Spleen (tissue), 11 donors: ENCODE results near the gene MUSTN1. TPM values are rescaled to one million over a fixed set of nuclear protein-coding genes. Genes with fewer than 3 reads are reported as not detected.

ENCODE experiments used
- DNase-seq: peaks from one replicate; pipeline ENCODE4 v3.0.0-alpha.2; 2020
- H3K27ac ChIP-seq, 8 donors: fragments of 200-600 bp; sonication (generic) in 7 of 8; 1 replicate in 4 of 8; 2 replicates in 4 of 8; pipeline versions ENCODE4 v1.5.0 to v1.8.0; 2016 to 2021; ENCODE audit warnings: inconsistent platforms in 4 of 8, mild to moderate bottlenecking in 4 of 8, moderate library complexity in 1 of 8
- H3K27me3 ChIP-seq, 7 donors: fragments of 200-600 bp; sonication (generic) in 6 of 7; replicated peaks in 1 of 7; 1 replicate in 4 of 7; 2 replicates in 3 of 7; pipeline versions ENCODE4 v1.5.0 to v1.8.0; 2016 to 2021; ENCODE audit warnings: inconsistent platforms in 3 of 7, mild to moderate bottlenecking in 1 of 7
- H3K36me3 ChIP-seq, 6 donors: fragments of 200-600 bp; sonication (generic) in 5 of 6; 1 replicate in 4 of 6; 2 replicates in 2 of 6; pipeline versions ENCODE4 v1.5.0 to v1.8.0; 2016 to 2021; ENCODE audit warnings: inconsistent platforms in 2 of 6
- H3K4me1 ChIP-seq, 6 donors: fragments of 200-600 bp; sonication (generic) in 5 of 6; 1 replicate in 3 of 6; 2 replicates in 3 of 6; pipeline versions ENCODE4 v1.5.0 to v1.8.0; 2016 to 2021; ENCODE audit warnings: inconsistent platforms in 3 of 6
- H3K4me3 ChIP-seq, 8 donors: fragments of 200-600 bp; sonication (generic) in 7 of 8; 1 replicate in 4 of 8; 2 replicates in 4 of 8; pipeline versions ENCODE4 v1.5.0 to v1.8.0; 2016 to 2021; ENCODE audit warnings: inconsistent platforms in 4 of 8, mild to moderate bottlenecking in 4 of 8, moderate library complexity in 2 of 8
- H3K9me3 ChIP-seq, 8 donors: fragments of 200-600 bp; sonication (generic) in 7 of 8; 1 replicate in 4 of 8; 2 replicates in 4 of 8; pipeline versions ENCODE4 v1.5.0 to v1.8.0; 2016 to 2021; ENCODE audit warnings: inconsistent platforms in 4 of 8
- POLR2A ChIP-seq, 3 donors: fragments of 450-650 bp; IDR thresholded peaks; one replicate each; pipeline ENCODE4 v1.5.1; 2017; ENCODE audit warnings: antibody characterized with exemption in 3 of 3, mild to moderate bottlenecking in 1 of 3
- POLR2AphosphoS5 ChIP-seq, 3 donors: sonication (generic); formaldehyde crosslinking; IDR thresholded peaks; one replicate each; pipeline ENCODE4 v1.5.1; 2017; ENCODE audit warnings: antibody characterized with exemption in 3 of 3
- WGBS, 5 donors: extraction: QIAGEN DNeasy Blood & Tissue Kit in 3 of 5; methylation state at CpG; one replicate each; pipeline versions ENCODE4 v1.1.5 to v1.1.7; 2013 to 2018; 5-methylcytosine and 5-hydroxymethylcytosine counted together
- intact Hi-C: fragments of 100-400 bp; cut with DNase I; formaldehyde crosslinking; loops from one replicate; pipeline ENCODE4 v1.15.0; 2023; ENCODE audit warnings: low total_unique reads
- polyA plus RNA-seq, 3 donors: library from polyadenylated mRNA; stranded (reverse); fragments of 200-250 nt; gene quantifications; one replicate each; pipeline ENCODE4 v1.2.1, GENCODE V29; 2013
- total RNA-seq, 7 donors: library from RNA; depleted of rRNA in 3 of 7; stranded (reverse); fragments of >200 nt in 3 of 7; fragmentation: NEBNext Ultra II Directional in 4 of 7; extraction: Animal tissue kit (Norgen Biotek cat#: 25700) in 4 of 7; gene quantifications; one replicate each; pipeline versions ENCODE4 v1.1.0 to v1.2.1, GENCODE V29; 2016 to 2021
- TF ChIP-seq, protein P1 (sequence below), 11 experiments: fragments of 200-600 bp in 7 of 11; fragments of 450-650 bp in 4 of 11; sonication (generic) in 4 of 11; IDR thresholded peaks in 8 of 11; conservative IDR thresholded peaks in 3 of 11; 1 replicate in 7 of 11; 2 replicates in 4 of 11; pipeline versions ENCODE4 v1.4.0 to v1.8.0; 2016 to 2021; ENCODE audit warnings: antibody characterized with exemption in 11 of 11, inconsistent platforms in 4 of 11, mild to moderate bottlenecking in 1 of 11
- donor health status: healthy with polysubstance abuse.
- donor health status: DM: no; HTN: no; CAD: no; lungs with moderate emphysema.
- donor health status: DM: no; HTN: no; CAD: no.
- donor health status: Bipolar disorder and iron deficiency.
- donor health status: healthy.
- donor health status: DM: no; HTN: no; CAD: no.
- donor health status: DM: yes; HTN: yes; CAD: no.

The MUSTN1 gene
- total and polyA plus RNA-seq, 10 donors, result 2.5 to 17.8 (median 5.4) TPM; not detected in 2

DNA sequence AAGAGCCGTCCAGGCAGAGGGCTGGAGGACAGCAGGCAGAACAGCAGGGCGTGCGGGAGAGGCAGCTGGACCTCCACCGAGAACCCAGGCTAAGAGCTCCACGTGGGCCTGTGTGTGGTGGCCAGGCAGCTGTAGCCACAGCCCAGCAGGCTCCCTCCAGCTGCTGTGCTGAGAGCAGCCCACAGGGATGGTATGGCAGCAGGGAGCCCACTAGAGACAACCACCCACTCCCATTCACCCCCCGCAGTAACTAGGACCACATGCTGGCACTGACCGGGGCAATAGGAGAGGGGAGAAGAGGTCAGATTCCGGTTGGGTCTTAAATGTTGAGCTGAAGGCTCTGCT lies 25.6 kb upstream of the MUSTN1 start:
- peak; percentile 60 for DNase-seq
- Histone ChIP-seq H3K27me3 (no peaks in the 10 kb centered on the region), H3K4me3 (no peak overlapping the region), H3K27ac (no peak overlapping the region), H3K36me3 (peaks cover 0 to 56% (median 0%) of the 10 kb centered on the region in 6 donors), H3K4me1 (no peaks in the 10 kb centered on the region), H3K9me3 (peaks cover 0 to 24% (median 16%) of the 10 kb centered on the region in 8 donors)
- intact Hi-C loops, result no loop called here
- 88 to 94% (median 93%) methylated on average over 7 to 8 of the region's 8 CpGs for WGBS, 5 donors
- TF ChIP-seq, protein P1, sequence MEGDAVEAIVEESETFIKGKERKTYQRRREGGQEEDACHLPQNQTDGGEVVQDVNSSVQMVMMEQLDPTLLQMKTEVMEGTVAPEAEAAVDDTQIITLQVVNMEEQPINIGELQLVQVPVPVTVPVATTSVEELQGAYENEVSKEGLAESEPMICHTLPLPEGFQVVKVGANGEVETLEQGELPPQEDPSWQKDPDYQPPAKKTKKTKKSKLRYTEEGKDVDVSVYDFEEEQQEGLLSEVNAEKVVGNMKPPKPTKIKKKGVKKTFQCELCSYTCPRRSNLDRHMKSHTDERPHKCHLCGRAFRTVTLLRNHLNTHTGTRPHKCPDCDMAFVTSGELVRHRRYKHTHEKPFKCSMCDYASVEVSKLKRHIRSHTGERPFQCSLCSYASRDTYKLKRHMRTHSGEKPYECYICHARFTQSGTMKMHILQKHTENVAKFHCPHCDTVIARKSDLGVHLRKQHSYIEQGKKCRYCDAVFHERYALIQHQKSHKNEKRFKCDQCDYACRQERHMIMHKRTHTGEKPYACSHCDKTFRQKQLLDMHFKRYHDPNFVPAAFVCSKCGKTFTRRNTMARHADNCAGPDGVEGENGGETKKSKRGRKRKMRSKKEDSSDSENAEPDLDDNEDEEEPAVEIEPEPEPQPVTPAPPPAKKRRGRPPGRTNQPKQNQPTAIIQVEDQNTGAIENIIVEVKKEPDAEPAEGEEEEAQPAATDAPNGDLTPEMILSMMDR (IDR thresholded peaks at IDR 0.05 in 8 of 11, conservative IDR thresholded peaks at IDR 0.05 in 3 of 11), result no peak
- TF ChIP-seq POLR2A (IDR thresholded peaks at IDR 0.05) (no peak), POLR2AphosphoS5 (IDR thresholded peaks at IDR 0.05) (no peak)

- Histone ChIP-seq H3K4me3 (no peak overlapping the region), H3K9me3 (peaks cover 0 to 18% (median 12%) of the 10 kb centered on the region in 8 donors), H3K36me3 (peaks cover 0 to 61% (median under 1%) of the 10 kb centered on the region in 6 donors), H3K27ac (no peak overlapping the region), H3K4me1 (no peaks in the 10 kb centered on the region), H3K27me3 (no peaks in the 10 kb centered on the region)
- intact Hi-C loops, result no loop called here
- DNase-seq, result peak; percentile 2
- TF ChIP-seq, protein P1 (IDR thresholded peaks at IDR 0.05 in 8 of 11, conservative IDR thresholded peaks at IDR 0.05 in 3 of 11), result no peak
- TF ChIP-seq POLR2AphosphoS5 (IDR thresholded peaks at IDR 0.05), result no peak
- TF ChIP-seq POLR2A (IDR thresholded peaks at IDR 0.05), result no peak
- WGBS, 5 donors, result 91 to 97% (median 93%) methylated on average over 8 of the region's 8 CpGs
Measured at GRCh38 chr3:52859686-52860423, 25.0 kb upstream of the MUSTN1 start.

DNA sequence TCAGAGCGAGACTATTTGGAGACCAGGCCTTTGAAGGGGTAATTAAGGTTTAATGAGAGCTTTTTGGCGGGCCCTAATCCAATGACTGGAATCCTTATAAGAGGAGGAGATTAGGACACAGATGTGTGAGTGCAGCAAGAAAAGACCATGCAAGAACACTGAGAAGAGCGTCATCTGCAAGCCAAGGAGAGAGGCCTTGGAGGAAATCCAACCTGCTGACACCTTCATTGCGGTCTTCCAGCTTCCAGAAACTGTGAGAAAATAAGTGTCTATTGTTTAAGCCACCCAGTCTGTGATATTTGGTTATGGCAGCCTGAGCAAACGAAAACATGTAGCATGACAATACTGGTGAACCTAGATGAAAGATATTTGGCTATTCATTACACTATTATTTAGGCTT lies 23.0 kb upstream of the MUSTN1 start:
- no peaks in the 10 kb centered on the region for H3K4me1 ChIP-seq
- 85 to 99% (median 96%) methylated on average over 5 of the region's 5 CpGs for WGBS, 5 donors
- TF ChIP-seq POLR2A (IDR thresholded peaks at IDR 0.05) (no peak), POLR2AphosphoS5 (IDR thresholded peaks at IDR 0.05) (no peak)
- TF ChIP-seq, protein P1 (IDR thresholded peaks at IDR 0.05 in 8 of 11, conservative IDR thresholded peaks at IDR 0.05 in 3 of 11), result no peak
- H3K4me3 ChIP-seq, result no peak overlapping the region
- no peak overlapping the region for H3K27ac ChIP-seq
- H3K27me3 ChIP-seq, result no peaks in the 10 kb centered on the region
- H3K9me3 ChIP-seq, result no peaks in the 10 kb centered on the region
- H3K36me3 ChIP-seq, result peaks cover 0 to 69% (median 10%) of the 10 kb centered on the region in 6 donors
- intact Hi-C loops, result no loop called here
- no peak for DNase-seq

DNA sequence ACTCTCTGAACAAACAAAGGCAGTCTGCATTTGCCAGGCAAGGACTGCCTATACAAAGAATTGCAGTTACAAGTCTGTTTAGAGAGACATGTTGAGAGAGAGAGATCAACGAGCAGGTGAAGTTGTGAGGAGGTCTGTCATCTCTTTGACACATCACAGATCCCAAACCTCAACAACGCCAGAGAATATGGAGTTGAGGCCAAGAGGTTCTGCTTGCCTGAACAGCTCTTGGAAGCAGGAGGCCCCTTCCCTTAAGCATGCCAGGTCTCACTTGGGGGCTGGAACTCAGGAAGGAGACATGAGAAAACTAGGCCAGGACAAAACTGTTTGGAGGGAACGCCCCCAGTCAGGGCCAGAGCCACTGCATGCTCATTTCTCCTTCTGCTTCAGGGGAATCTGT lies 22.3 kb upstream of the MUSTN1 start:
- TF ChIP-seq POLR2AphosphoS5 (IDR thresholded peaks at IDR 0.05), result no peak
- TF ChIP-seq POLR2A (IDR thresholded peaks at IDR 0.05), result no peak
- TF ChIP-seq, protein P1 (IDR thresholded peaks at IDR 0.05 in 8 of 11, conservative IDR thresholded peaks at IDR 0.05 in 3 of 11), result no peak
- H3K27me3 ChIP-seq, result no peaks in the 10 kb centered on the region
- H3K36me3 ChIP-seq, result peaks cover 0 to 72% (median 14%) of the 10 kb centered on the region in 6 donors
- H3K27ac ChIP-seq, result no peak overlapping the region
- H3K4me1 ChIP-seq, result no peaks in the 10 kb centered on the region
- 88 to 94% (median 90%) methylated on average over 3 of the region's 3 CpGs for WGBS, 5 donors
- H3K4me3 ChIP-seq, result no peak overlapping the region
- H3K9me3 ChIP-seq, result no peaks in the 10 kb centered on the region
- DNase-seq, result peak; percentile 1
- intact Hi-C loops, result no loop called here
